ENCODE data around the gene COL25A1.

GRCh38 chr4:109025471-109026076, 276.9 kb downstream of the COL25A1 start:
- TF ChIP-seq ZNF384 (IDR thresholded peaks at IDR 0.05) (no peak), SUZ12 (IDR thresholded peaks at IDR 0.05) (no peak), ARNT (IDR thresholded peaks at IDR 0.05) (no peak), SP1 (IDR thresholded peaks at IDR 0.05) (no peak), HDGF (IDR thresholded peaks at IDR 0.05; ENCODE audit: borderline replicate concordance) (no peak), FOXA1 (IDR thresholded peaks at IDR 0.05) (no peak), NFRKB (IDR thresholded peaks at IDR 0.05) (no peak), L3MBTL2 (conservative IDR thresholded peaks at IDR 0.05) (no peak), FOXM1 (IDR thresholded peaks at IDR 0.05; ENCODE audit: borderline replicate concordance) (no peak), ELF4 (IDR thresholded peaks at IDR 0.05) (no peak), CTBP1 (IDR thresholded peaks at IDR 0.05; ENCODE audit: borderline replicate concordance) (no peak), BHLHE40 (IDR thresholded peaks at IDR 0.05; ENCODE audit: borderline replicate concordance) (no peak), PKNOX1 (IDR thresholded peaks at IDR 0.05) (no peak)
